ENCODE data around the gene GNAI3.

Gene GNAI3

DNA sequence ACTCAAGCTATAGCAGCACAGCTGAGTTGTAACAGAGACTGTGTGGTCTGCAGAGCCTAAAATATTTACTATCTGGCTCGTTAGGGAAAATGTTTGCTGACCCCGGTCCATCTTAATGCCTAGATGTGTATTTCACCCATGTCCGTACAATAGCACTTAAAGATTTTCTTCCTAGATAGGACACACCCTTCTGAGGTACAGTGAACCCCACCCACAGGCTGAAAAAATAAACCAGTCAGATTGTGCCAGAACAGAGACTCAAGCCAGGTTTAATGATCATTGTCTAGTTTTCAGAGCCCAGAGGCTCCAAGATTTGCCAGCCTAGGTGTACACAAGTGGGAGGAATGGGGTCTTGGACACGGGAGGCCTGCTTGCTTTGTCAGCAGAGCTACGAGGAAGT, 44.5 kb upstream of the GNAI3 start:
- no peaks in the 10 kb centered on the region for H3K79me2 ChIP-seq (ENCODE audit: insufficient read depth, low read length)
- H3K36me3 ChIP-seq (ENCODE audit: insufficient read depth, low read length), result peaks cover 7% of the 10 kb centered on the region; the same call in 1 of the 2 replicates
- H4K20me1 ChIP-seq (ENCODE audit: insufficient read depth, low read length), result no peaks in the 10 kb centered on the region
- H3F3A ChIP-seq (ENCODE audit: insufficient read depth, low read length), result no peaks in the 10 kb centered on the region
- H3K9me2 ChIP-seq (ENCODE audit: low read depth, low read length), result no peaks in the 10 kb centered on the region
- H3K4me2 ChIP-seq (ENCODE audit: low read length), result no peak overlapping the region
- H3K4me1 ChIP-seq (ENCODE audit: insufficient read depth, low read length, severe bottlenecking), result peaks cover 12% of the 10 kb centered on the region
- H3K9me3 ChIP-seq (ENCODE audit: low read length), result no peaks in the 10 kb centered on the region
- no peak overlapping the region for H3K27ac ChIP-seq (ENCODE audit: low read depth, low read length, poor library complexity, severe bottlenecking)
- no peak overlapping the region for H3K4me3 ChIP-seq (ENCODE audit: low read depth, low read length, poor library complexity, severe bottlenecking)
- no peak overlapping the region for H3K9ac ChIP-seq (ENCODE audit: low read length)
- TF ChIP-seq EZH2 (IDR thresholded peaks at IDR 0.05; ENCODE audit: borderline replicate concordance, low read length), result no peak
- TF ChIP-seq, protein P1, sequence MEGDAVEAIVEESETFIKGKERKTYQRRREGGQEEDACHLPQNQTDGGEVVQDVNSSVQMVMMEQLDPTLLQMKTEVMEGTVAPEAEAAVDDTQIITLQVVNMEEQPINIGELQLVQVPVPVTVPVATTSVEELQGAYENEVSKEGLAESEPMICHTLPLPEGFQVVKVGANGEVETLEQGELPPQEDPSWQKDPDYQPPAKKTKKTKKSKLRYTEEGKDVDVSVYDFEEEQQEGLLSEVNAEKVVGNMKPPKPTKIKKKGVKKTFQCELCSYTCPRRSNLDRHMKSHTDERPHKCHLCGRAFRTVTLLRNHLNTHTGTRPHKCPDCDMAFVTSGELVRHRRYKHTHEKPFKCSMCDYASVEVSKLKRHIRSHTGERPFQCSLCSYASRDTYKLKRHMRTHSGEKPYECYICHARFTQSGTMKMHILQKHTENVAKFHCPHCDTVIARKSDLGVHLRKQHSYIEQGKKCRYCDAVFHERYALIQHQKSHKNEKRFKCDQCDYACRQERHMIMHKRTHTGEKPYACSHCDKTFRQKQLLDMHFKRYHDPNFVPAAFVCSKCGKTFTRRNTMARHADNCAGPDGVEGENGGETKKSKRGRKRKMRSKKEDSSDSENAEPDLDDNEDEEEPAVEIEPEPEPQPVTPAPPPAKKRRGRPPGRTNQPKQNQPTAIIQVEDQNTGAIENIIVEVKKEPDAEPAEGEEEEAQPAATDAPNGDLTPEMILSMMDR (IDR thresholded peaks at IDR 0.05; ENCODE audit: low read length), result no peak
- no peak overlapping the region for H2AFZ ChIP-seq (ENCODE audit: low read length)
- peaks cover 5% of the 10 kb centered on the region; the same call in 1 of the 2 replicates for H3K27me3 ChIP-seq (ENCODE audit: insufficient read depth, low read length)

DNA sequence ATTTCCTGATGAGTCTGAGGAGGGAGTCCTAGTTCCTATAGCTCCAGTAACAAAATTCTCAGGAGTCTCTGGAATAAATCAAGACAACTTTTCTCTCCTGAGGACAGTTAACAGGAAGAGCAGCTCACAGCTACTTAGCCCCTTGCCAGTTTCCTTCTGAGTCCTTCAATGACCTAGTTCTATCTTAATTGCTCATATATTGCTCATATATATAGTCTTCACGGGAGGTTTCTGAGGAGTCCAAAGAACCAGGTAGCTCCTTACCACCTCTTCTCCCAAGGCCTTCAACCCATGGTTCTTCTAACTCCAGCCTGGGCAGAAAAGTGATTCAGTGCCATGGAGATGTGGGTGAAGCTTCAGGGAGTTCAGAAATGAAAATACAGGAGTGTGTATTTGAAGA, 43.4 kb upstream of the GNAI3 start:
- no peak overlapping the region for H3K4me3 ChIP-seq (ENCODE audit: low read depth, low read length, poor library complexity, severe bottlenecking)
- H2AFZ ChIP-seq (ENCODE audit: low read length), result no peak overlapping the region
- H3K4me2 ChIP-seq (ENCODE audit: low read length), result no peak overlapping the region
- H3K36me3 ChIP-seq (ENCODE audit: insufficient read depth, low read length), result peaks cover 7% of the 10 kb centered on the region; the same call in 1 of the 2 replicates
- H3K9me2 ChIP-seq (ENCODE audit: low read depth, low read length), result no peaks in the 10 kb centered on the region
- no peak overlapping the region for H3K9ac ChIP-seq (ENCODE audit: low read length)
- no peaks in the 10 kb centered on the region for H3K79me2 ChIP-seq (ENCODE audit: insufficient read depth, low read length)
- H3K27me3 ChIP-seq (ENCODE audit: insufficient read depth, low read length), result peaks cover 5% of the 10 kb centered on the region; the same call in 1 of the 2 replicates
- H3K27ac ChIP-seq (ENCODE audit: low read depth, low read length, poor library complexity, severe bottlenecking), result no peak overlapping the region
- no peaks in the 10 kb centered on the region for H3F3A ChIP-seq (ENCODE audit: insufficient read depth, low read length)
- TF ChIP-seq EZH2 (IDR thresholded peaks at IDR 0.05; ENCODE audit: borderline replicate concordance, low read length), result no peak
- TF ChIP-seq, protein P1 (IDR thresholded peaks at IDR 0.05; ENCODE audit: low read length), result no peak
- H3K4me1 ChIP-seq (ENCODE audit: insufficient read depth, low read length, severe bottlenecking), result peaks cover 20% of the 10 kb centered on the region
- H4K20me1 ChIP-seq (ENCODE audit: insufficient read depth, low read length), result no peaks in the 10 kb centered on the region
- no peaks in the 10 kb centered on the region for H3K9me3 ChIP-seq (ENCODE audit: low read length)

DNA sequence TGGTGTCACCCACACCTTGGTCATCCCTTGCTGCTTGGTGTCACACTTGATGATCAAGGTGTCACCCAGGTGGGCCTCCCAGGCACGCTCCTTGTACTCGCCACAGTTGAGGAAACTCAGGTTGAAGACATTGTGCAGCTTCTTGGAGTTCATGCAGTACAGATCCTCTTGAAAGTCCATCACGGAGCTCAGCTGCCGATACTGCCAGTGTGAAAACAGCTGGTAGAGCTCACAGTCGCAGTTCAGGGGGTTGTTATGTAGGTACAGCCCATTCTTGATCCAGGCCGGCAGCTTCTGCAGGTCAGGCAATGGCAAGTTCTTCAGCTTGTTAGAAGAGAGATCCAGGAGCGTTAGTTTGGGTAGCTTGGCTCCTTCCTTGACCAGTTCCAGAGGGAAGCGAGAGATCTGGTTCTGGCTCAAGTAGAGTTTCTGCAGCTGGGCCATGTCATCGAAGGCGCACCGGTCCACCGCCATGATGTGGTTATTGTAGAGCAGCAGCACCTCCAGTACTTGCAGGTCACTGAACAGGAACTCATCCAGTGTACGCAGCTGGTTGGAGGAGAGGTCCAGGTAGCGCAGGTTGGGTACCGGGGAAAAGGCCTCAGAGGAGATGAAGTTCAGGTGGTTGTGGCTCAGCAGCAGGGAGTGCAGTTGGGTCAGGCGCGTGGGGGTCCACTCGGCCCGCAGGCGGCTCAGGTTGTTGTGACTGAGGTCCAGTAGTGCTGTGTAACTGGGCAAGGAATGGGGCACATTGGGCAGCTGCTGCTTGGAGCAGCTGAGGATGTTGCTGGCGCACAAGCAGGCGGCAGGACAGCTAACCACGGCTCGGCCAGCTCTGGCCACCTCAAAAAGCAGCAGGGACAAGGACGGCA, 40.2 kb upstream of the GNAI3 start:
- Histone ChIP-seq H3K27me3 (ENCODE audit: insufficient read depth, low read length) (peaks cover 5% of the 10 kb centered on the region; the same call in 1 of the 2 replicates), H3K9me2 (ENCODE audit: low read depth, low read length) (no peaks in the 10 kb centered on the region), H3F3A (ENCODE audit: insufficient read depth, low read length) (no peaks in the 10 kb centered on the region), H3K4me1 (ENCODE audit: insufficient read depth, low read length, severe bottlenecking) (peaks cover 11% of the 10 kb centered on the region), H3K4me3 (ENCODE audit: low read depth, low read length, poor library complexity, severe bottlenecking) (no peak overlapping the region), H3K79me2 (ENCODE audit: insufficient read depth, low read length) (no peaks in the 10 kb centered on the region), H3K27ac (ENCODE audit: low read depth, low read length, poor library complexity, severe bottlenecking) (no peak overlapping the region), H2AFZ (ENCODE audit: low read length) (no peak overlapping the region), H3K4me2 (ENCODE audit: low read length) (no peak overlapping the region), H3K36me3 (ENCODE audit: insufficient read depth, low read length) (no peaks in the 10 kb centered on the region), H3K9me3 (ENCODE audit: low read length) (no peaks in the 10 kb centered on the region), H4K20me1 (ENCODE audit: insufficient read depth, low read length) (no peaks in the 10 kb centered on the region), H3K9ac (ENCODE audit: low read length) (no peak overlapping the region)
- TF ChIP-seq EZH2 (IDR thresholded peaks at IDR 0.05; ENCODE audit: borderline replicate concordance, low read length), result no peak
- TF ChIP-seq, protein P1 (IDR thresholded peaks at IDR 0.05; ENCODE audit: low read length), result no peak
